ENCODE results near the gene NCOR2.

GRCh38 chr12:124545508-124546418 lies 21.6 kb downstream of the NCOR2 start:
- TF ChIP-seq CTCF (IDR thresholded peaks at IDR 0.05; ENCODE audit: control extremely low read depth in 1 of 3, insufficient read depth in 1 of 3, low read depth in 1 of 3, low read length in 3 of 3), result no peak
- no peak for TF ChIP-seq MAX (IDR thresholded peaks at IDR 0.05)
- no peak for TF ChIP-seq TAF1 (IDR thresholded peaks at IDR 0.05; ENCODE audit: low read depth, low read length)
- no peak for TF ChIP-seq POLR2A (IDR thresholded peaks at IDR 0.05; ENCODE audit: control extremely low read depth in 1 of 2, low read depth in 2 of 2, low read length in 2 of 2)
- TF ChIP-seq KDM5A (IDR thresholded peaks at IDR 0.05; ENCODE audit: low read length), result no peak
- no peak for TF ChIP-seq GABPA (IDR thresholded peaks at IDR 0.05; ENCODE audit: borderline replicate concordance, insufficient read depth, low read length)

Data from H1 (cell line).